Hematopoietic multipotent progenitor cell treated with erythropoietin and hydrocortisone succinate and interleukin-3 and kit ligand, for 15 days (in vitro differentiated cells): ENCODE data around the gene DLD.
A peak's percentile ranks its signal among the peaks of the same experiment; 100 is the strongest.
"Not testable (repeated sequence)": the region's sequence is repeated elsewhere in the genome, so short reads cannot be mapped to it uniquely, and the experiment has no call there.

Experiments used
- DNase-seq: peaks from one replicate; pipeline ENCODE4 v3.0.0-alpha.2; 2015; ENCODE audit warnings: low spot score

DLD gene

DNA sequence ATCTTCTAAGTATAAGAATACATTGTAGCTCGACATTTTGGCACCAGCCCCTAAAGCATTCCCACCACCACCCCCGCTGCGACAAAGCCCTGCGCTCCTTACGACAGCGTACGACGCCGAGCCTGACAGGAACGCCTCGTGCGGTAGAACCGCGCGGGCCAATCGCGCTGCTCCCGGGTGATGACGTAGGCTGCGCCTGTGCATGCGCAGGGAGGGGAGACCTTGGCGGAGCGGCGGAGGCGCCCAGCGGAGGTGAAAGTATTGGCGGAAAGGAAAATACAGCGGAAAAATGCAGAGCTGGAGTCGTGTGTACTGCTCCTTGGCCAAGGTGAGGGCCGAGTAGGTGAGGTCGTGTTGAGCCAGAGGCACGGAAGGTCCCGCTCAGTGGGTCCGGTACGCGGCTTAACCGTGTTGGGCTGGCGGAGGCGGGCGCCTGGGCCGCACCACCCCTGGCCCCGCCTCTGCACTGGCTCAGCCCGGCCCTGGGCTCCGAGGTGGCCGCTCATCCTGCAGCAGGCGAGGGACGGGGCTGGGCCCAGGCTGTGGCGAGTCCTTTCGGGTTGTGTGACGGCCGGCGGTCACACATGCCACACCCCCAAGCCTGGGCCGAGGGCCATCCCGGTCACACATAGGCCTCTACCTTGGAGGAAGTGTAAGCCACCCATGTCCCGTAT lies at the start of gene DLD:
Gene DLD (plus strand): TSS at position 222 of the 674 bp plus-strand sequence. CDS start 68 bp downstream, at position 290.
- peak; percentile 93 for DNase-seq

GRCh38 chr7:107842213-107842612 lies 48.8 kb upstream of the DLD start:
- no peak for DNase-seq

DNA sequence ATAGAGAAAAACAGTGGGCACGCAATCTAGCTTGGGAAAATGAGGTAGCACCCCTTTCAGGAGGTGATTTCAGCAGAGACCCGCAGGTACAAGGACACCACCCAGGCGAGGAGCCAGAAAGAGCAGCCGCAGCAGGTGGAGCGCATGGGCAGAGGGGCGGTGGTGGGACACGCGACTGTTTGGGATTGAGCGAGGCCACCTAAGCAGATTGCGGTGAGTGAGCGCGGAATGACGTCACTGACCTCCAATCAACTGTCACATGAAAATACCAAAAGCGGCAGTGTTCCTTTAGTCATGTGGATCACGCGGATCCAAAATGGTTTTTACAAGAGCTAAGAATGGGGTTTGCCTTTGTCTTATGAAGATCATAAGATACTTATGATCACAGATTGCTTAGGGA lies 47.8 kb upstream of the DLD start:
- no peak for DNase-seq

DNA sequence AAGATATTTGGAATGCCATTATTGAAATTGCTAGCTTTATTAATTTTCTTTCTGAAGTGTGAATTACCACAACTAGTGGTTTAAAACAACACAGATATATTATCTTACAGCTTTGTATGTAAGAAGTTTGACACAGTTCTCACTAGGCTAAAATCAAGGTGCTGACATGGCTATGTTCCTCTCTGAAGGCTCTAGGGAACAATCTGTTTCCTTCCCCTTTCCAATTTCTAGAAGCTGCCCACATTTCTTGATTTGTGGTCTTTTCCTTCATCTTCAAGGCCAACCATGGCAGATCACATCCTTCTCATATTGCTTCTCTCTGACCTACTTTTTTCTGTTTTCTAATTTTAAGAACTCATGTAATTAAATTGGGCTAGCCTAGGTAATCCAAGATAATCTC lies 44.7 kb upstream of the DLD start:
- no peak for DNase-seq

DNA sequence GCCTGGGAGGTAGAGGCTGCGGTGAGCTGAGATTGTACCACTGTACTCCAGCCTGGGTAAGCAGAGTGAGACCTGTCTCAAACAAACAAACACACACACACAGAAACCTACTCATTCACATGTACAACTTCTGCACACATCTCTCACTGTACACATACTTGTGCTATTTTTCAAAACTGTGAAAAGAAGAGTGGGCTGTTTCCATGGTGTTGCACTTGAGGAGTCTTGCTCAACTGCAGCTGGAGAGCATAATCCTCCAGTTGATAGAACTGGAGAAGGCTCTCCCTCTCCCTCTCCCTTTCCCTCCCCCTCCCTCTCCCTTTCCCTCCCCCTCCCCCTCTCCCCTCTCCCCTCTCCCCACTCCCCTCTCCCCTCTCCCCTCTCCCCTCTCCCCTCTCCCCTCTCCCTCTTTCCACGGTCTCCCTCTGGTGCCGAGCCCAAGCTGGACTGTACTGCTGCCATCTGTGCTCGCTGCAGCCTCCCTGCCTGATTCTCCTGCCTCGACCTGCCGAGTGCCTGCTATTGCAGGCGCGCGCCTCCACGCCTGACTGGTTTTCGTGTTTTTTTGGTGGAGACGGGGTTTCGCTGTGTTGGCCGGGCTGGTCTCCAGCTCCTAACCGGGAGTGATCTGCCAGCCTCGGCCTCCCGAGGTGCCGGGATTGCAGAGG lies 43.7 kb upstream of the DLD start:
- DNase-seq, result no peak

DNA sequence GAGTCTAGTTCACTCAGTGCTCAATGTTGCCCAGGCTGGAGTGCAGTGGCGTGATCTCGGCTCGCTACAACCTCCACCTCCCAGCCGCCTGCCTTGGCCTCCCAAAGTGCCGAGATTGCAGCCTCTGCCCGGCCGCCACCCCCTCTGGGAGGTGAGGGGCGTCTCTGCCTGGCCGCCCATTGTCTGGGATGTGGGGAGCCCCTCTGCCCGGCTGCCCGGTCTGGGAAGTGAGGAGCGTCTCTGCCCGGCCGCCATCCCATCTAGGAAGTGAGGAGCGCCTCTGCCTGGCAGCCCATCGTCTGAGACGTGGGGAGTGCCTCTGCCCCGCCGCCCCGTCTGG lies 43.2 kb upstream of the DLD start:
- not testable (repeated sequence) for DNase-seq

DNA sequence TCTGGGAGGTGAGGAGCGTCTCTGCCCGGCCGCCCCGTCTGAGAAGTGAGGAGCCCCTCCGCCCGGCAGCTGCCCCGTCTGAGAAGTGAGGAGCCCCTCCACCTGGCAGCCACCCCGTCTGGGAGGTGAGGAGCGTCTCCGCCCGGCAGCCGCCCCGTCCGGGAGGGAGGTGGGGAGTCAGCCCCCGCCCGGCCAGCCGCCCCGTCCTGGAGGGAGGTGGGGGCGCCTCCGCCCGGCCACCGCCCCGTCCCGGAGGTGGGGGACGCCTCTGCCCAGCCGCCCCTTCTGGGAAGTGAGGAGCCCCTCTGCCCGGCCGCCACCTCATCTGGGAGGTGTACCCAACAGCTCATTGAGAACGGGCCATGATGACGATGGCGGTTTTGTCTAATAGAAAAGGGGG lies 42.8 kb upstream of the DLD start:
- DNase-seq, result not testable (repeated sequence)

- no peak for DNase-seq
Measured at GRCh38 chr7:107850216-107850615, 40.8 kb upstream of the DLD start.

DNA sequence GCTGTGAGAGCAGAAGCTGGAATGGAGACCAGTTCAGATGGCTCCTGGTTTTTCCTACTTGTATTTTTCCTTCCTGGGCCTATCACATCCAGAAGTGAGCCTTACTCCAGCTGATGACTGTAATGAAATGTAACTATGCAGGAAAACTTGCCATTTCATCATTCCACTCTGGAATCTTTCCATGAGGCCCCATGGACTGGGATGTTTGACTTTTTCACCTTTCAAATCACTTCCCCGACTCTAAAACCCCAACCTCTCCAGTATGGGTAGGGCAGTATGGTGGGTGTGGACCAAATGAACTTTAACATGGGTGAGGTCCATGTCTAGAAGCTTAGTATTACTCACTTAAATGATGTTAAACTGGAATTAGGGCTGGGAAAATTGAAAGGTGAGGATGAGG lies 40.3 kb upstream of the DLD start:
- no peak for DNase-seq

GRCh38 chr7:107854454-107854853 lies 36.5 kb upstream of the DLD start:
- DNase-seq, result no peak

DNA sequence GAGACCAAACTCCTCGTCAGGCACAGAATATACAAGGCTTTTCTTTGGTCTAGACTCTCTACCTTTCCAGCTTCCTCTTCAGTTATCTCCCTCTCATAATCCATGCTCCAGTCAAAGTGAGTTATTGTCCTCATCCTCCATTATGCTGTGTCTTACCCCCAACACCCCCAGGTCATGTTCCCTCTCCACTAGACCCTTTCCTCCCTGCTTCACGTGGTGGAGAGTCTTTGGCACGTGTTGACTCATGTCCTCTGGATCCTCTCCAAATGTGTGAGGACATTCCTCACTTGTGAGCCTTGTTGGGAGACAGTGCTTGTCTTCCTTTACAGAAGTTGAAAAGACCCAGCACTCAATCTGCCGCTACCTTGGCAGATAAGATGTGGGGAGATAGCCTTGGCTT lies 36.0 kb upstream of the DLD start:
- DNase-seq, result no peak

- DNase-seq, result no peak
Measured at GRCh38 chr7:107856806-107857540, 34.0 kb upstream of the DLD start.

- no peak for DNase-seq
Measured at GRCh38 chr7:107857541-107857912, 33.5 kb upstream of the DLD start.

DNA sequence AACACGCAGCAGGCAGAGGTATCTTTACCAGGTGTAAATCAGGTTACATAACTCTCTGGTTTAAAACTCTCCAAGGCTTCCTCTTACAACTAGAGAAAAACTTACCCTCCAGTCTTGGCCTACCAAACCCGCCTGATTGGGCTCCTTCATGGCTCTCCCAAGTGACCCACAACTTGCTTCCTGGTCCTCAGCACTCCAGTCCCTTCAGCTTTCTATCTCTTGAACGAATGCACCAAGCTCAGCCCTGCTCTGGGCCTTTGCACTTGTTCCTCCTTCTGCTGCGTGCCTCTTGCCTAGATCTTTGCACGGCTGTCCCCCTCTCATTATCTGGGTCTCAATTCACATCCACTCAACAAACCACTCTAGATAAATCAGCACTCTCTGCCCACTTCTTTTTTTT lies 32.7 kb upstream of the DLD start:
- DNase-seq, result no peak

- DNase-seq, result no peak
Measured at GRCh38 chr7:107860279-107860961, 30.6 kb upstream of the DLD start.

GRCh38 chr7:107860981-107861652 lies 29.9 kb upstream of the DLD start:
- DNase-seq, result no peak

DNA sequence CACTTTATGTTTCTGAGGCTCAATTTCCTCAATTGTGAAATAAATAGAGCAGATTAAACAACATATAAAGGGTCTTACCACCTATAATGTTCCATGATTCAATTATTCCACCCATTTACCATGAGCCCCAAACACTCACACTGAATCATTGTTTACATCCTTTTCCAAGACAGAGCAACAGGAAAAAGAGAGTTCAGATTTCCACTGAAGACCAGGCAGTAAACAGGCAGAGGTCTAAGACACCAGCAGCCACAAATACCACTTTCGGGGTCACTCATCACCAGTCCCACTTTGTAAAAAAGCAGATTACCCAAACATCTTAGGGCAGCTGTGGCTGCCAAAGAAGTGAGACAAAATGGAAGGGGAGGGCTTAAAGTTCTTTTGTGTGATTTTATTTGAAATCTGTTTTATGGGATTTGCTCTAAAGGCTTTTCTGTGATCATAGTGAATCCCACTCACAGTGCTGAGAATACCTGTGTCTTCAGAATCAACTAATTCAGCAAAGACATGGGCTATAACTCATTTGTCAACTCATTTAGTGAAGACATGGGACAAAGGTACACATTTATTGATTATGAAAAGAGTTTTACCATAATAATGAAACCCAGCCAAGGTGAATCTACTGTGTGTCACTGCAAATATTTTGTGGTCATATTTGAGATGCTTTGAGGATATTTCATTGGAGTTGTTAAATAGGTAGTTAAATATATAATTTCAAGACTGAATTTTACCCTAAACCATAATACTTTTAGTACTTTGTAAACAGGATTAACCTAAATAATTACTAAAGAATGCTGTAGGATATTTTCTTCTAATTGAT lies 24.8 kb upstream of the DLD start:
- DNase-seq, result no peak

DNA sequence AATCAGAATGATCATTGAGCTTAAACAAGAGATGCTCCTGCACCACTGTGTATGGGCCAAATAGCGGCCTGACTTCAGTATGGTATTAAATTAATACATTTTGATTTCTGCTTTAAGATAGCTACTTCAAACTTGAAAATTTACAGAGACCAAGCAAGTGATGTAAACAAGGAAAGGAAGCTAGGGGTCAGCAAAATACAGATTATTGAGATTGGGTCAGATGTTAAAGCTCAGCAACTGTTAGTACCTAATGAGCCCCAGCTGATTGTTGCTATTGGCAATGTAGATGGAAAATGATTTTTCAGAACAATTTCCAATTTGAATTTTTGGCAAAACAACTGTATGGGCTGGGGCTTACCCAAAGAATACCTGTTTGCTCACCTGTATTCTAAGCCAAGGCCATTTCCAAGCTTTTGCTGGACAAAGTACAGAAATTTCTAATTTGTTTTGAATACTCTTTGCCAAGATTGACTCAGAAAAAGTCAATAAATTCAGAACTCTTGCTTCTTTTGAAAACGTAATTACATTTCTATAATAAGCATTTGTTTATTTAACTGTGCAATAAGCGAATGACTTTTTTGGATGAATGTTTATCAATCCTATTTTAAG lies 23.0 kb upstream of the DLD start:
- DNase-seq, result no peak

GRCh38 chr7:107870427-107871000 lies 20.5 kb upstream of the DLD start:
- no peak for DNase-seq

GRCh38 chr7:107874111-107874510 lies 16.9 kb upstream of the DLD start:
- DNase-seq, result no peak
